Measurements from ENCODE around the gene KLF15.

- TF ChIP-seq CTCF (IDR thresholded peaks at IDR 0.05) (no peak), EP300 (IDR thresholded peaks at IDR 0.05) (no peak), POLR2A (IDR thresholded peaks at IDR 0.05) (no peak)
These were observed 7.0 kb upstream of the KLF15 start for GRCh38 chr3:126364130-126364695.

Measured in ovary (tissue), 3 donors.